K562 (cell line): Measurements from ENCODE around the gene ENDOU. TPM values are rescaled to one million over a fixed set of nuclear protein-coding genes. Genes with fewer than 3 reads are reported as not detected.

Experiments
- FOXJ3 ChIP-seq: sonication (generic); formaldehyde crosslinking; IDR thresholded peaks from 2 replicates; pipeline ENCODE4 v1.4.0; 2020; ENCODE audit warnings: mild to moderate bottlenecking, missing genetic modification reagents
- FOXM1 ChIP-seq, 2 experiments: fragments of 450-650 bp in 1 of 2; sonication (generic) in 1 of 2; formaldehyde crosslinking in 1 of 2; IDR thresholded peaks; 2 replicates each; pipeline versions ENCODE4 v1.6.1 to v1.9.0; 2017 to 2022; ENCODE audit warnings: low read depth in 2 of 2, mild to moderate bottlenecking in 2 of 2, missing genetic modification reagents in 1 of 2, moderate library complexity in 1 of 2
- NUFIP1 ChIP-seq: fragments of 450-650 bp; IDR thresholded peaks from 2 replicates; pipeline ENCODE4 v1.6.1; 2018; ENCODE audit not compliant: partially characterized antibody
- PHF20 ChIP-seq: fragments of 450-650 bp; IDR thresholded peaks from 2 replicates; pipeline ENCODE4 v1.6.1; 2018; ENCODE audit not compliant: partially characterized antibody
- RREB1 ChIP-seq: fragments of 250-450 bp; sonication (Bioruptor Pico); IDR thresholded peaks from 2 replicates; pipeline ENCODE4 v1.4.0; 2020
- ZNF224 ChIP-seq: sonication (generic); formaldehyde crosslinking; IDR thresholded peaks from 2 replicates; pipeline ENCODE4 v1.8.0; 2022; ENCODE audit warnings: mild to moderate bottlenecking, missing genetic modification reagents
- polyA plus RNA-seq, 8 experiments: library from polyadenylated mRNA; depleted of rRNA in 4 of 8; stranded (reverse) in 5 of 8; unstranded in 3 of 8; fragments of >200 nt; fragmentation: Nextera tagmentation in 2 of 8; fragmentation: Illumina TruSeq in 1 of 8; extraction: Ambion mirVana in 2 of 8; extraction: Trizol in 1 of 8; gene quantifications; 2 replicates each; pipeline versions ENCODE4 v1.2.1 to v1.2.3, GENCODE V29; 2011 to 2014; ENCODE audit warnings: inconsistent platforms in 1 of 8, missing spikeins in 1 of 8
- total RNA-seq, 7 experiments: library from RNA; depleted of rRNA in 6 of 7; stranded (reverse); fragments of >200 nt in 6 of 7; fragmentation: Illumina TruSeq in 2 of 7; extraction: Trizol in 2 of 7; gene quantifications; 2 replicates each; pipeline versions ENCODE4 v1.2.1 to v1.2.3, GENCODE V29; 2011 to 2021; ENCODE audit warnings: low replicate concordance in 1 of 7
- TF ChIP-seq, protein P1 (sequence below): fragments of 200-600 bp; sonication (generic); IDR thresholded peaks from one replicate; pipeline ENCODE4 v1.6.1; 2012; ENCODE audit warnings: mild to moderate bottlenecking, low read depth, low read length, inconsistent platforms
- TF ChIP-seq, protein P2 (sequence below): sonication (generic); formaldehyde crosslinking; IDR thresholded peaks from 2 replicates; pipeline ENCODE4 v1.8.0; 2023; ENCODE audit warnings: mild to moderate bottlenecking, missing genetic modification reagents

The ENDOU gene
- total and polyA plus RNA-seq, 9 of the 15 experiments (the other 6 are each of a cell fraction or from before 2014, with no cell fraction given): 0.03 TPM; not detected in 8

GRCh38 chr12:47715877-47716548 is 9.3 kb downstream of the ENDOU start (continued):
- TF ChIP-seq, protein P1, sequence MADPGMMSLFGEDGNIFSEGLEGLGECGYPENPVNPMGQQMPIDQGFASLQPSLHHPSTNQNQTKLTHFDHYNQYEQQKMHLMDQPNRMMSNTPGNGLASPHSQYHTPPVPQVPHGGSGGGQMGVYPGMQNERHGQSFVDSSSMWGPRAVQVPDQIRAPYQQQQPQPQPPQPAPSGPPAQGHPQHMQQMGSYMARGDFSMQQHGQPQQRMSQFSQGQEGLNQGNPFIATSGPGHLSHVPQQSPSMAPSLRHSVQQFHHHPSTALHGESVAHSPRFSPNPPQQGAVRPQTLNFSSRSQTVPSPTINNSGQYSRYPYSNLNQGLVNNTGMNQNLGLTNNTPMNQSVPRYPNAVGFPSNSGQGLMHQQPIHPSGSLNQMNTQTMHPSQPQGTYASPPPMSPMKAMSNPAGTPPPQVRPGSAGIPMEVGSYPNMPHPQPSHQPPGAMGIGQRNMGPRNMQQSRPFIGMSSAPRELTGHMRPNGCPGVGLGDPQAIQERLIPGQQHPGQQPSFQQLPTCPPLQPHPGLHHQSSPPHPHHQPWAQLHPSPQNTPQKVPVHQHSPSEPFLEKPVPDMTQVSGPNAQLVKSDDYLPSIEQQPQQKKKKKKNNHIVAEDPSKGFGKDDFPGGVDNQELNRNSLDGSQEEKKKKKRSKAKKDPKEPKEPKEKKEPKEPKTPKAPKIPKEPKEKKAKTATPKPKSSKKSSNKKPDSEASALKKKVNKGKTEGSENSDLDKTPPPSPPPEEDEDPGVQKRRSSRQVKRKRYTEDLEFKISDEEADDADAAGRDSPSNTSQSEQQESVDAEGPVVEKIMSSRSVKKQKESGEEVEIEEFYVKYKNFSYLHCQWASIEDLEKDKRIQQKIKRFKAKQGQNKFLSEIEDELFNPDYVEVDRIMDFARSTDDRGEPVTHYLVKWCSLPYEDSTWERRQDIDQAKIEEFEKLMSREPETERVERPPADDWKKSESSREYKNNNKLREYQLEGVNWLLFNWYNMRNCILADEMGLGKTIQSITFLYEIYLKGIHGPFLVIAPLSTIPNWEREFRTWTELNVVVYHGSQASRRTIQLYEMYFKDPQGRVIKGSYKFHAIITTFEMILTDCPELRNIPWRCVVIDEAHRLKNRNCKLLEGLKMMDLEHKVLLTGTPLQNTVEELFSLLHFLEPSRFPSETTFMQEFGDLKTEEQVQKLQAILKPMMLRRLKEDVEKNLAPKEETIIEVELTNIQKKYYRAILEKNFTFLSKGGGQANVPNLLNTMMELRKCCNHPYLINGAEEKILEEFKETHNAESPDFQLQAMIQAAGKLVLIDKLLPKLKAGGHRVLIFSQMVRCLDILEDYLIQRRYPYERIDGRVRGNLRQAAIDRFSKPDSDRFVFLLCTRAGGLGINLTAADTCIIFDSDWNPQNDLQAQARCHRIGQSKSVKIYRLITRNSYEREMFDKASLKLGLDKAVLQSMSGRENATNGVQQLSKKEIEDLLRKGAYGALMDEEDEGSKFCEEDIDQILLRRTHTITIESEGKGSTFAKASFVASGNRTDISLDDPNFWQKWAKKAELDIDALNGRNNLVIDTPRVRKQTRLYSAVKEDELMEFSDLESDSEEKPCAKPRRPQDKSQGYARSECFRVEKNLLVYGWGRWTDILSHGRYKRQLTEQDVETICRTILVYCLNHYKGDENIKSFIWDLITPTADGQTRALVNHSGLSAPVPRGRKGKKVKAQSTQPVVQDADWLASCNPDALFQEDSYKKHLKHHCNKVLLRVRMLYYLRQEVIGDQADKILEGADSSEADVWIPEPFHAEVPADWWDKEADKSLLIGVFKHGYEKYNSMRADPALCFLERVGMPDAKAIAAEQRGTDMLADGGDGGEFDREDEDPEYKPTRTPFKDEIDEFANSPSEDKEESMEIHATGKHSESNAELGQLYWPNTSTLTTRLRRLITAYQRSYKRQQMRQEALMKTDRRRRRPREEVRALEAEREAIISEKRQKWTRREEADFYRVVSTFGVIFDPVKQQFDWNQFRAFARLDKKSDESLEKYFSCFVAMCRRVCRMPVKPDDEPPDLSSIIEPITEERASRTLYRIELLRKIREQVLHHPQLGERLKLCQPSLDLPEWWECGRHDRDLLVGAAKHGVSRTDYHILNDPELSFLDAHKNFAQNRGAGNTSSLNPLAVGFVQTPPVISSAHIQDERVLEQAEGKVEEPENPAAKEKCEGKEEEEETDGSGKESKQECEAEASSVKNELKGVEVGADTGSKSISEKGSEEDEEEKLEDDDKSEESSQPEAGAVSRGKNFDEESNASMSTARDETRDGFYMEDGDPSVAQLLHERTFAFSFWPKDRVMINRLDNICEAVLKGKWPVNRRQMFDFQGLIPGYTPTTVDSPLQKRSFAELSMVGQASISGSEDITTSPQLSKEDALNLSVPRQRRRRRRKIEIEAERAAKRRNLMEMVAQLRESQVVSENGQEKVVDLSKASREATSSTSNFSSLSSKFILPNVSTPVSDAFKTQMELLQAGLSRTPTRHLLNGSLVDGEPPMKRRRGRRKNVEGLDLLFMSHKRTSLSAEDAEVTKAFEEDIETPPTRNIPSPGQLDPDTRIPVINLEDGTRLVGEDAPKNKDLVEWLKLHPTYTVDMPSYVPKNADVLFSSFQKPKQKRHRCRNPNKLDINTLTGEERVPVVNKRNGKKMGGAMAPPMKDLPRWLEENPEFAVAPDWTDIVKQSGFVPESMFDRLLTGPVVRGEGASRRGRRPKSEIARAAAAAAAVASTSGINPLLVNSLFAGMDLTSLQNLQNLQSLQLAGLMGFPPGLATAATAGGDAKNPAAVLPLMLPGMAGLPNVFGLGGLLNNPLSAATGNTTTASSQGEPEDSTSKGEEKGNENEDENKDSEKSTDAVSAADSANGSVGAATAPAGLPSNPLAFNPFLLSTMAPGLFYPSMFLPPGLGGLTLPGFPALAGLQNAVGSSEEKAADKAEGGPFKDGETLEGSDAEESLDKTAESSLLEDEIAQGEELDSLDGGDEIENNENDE: no peak
- TF ChIP-seq FOXJ3 (CRISPR knock-in tag) (no peak), RREB1 (CRISPR knock-in tag) (no peak), PHF20 (no peak), FOXM1 (IDR thresholded peaks at IDR 0.05; ENCODE audit: low read depth) (no peak), FOXM1 (CRISPR knock-in tag; IDR thresholded peaks at IDR 0.05; ENCODE audit: low read depth) (no peak), NUFIP1 (no peak), ZNF224 (no peak)
- TF ChIP-seq, protein P2, sequence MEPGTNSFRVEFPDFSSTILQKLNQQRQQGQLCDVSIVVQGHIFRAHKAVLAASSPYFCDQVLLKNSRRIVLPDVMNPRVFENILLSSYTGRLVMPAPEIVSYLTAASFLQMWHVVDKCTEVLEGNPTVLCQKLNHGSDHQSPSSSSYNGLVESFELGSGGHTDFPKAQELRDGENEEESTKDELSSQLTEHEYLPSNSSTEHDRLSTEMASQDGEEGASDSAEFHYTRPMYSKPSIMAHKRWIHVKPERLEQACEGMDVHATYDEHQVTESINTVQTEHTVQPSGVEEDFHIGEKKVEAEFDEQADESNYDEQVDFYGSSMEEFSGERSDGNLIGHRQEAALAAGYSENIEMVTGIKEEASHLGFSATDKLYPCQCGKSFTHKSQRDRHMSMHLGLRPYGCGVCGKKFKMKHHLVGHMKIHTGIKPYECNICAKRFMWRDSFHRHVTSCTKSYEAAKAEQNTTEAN: no peak
